Measurements from ENCODE around the gene ULK4.

- TF ChIP-seq CTCF (IDR thresholded peaks at IDR 0.05) (no peak), POLR2A (IDR thresholded peaks at IDR 0.05) (no peak)
Measured at GRCh38 chr3:41525303-41526064, 436.4 kb downstream of the ULK4 start.

All from lower leg skin (tissue), 3 donors.